ENCODE data around the gene MT3. TPM values are rescaled to one million over a fixed set of nuclear protein-coding genes. Genes with fewer than 3 reads are reported as not detected.

The MT3 gene
- total RNA-seq, 5 donors from 2014 or later (not counting 1 experiment from before 2014, with no cell fraction given), result 0.66 to 1.9 (median 0.84) TPM; not detected in 1

DNA sequence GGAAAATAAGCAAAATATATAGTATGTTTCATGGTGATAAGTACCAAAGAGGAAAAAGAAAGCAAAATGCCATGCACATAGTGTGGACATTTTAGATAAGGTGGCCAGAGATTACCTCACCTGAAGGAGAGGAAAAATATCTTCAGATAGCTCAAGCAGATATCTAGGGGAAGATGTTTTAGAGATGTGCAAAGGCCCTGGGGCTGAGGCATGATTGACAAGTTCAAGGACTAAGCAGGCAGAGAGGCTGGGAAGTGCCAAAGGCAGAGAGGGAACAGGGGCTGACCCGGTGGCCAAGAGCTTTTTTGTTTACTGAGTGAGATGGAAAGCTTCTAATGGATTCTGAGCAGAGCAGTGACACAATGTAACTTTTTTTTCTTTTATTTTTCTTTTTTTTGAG lies 28.9 kb upstream of the MT3 start:
- ATAC-seq (replicated peaks in 1 of 4) (no peak), DNase-seq (no peak)
- Mint-ChIP-seq H3K4me1 (no peaks in the 10 kb centered on the region), H3K9me3 (no peaks in the 10 kb centered on the region), H3K27ac (no peak overlapping the region), H3K27me3 (peaks cover 11 to 19% of the 10 kb centered on the region in 2 donors), H3K36me3 (no peaks in the 10 kb centered on the region), H3K4me3 (no peak overlapping the region)
- H3K27ac ChIP-seq (ENCODE audit: low read length), result no peak overlapping the region
- POLR2A ChIA-PET, result interaction anchor here in 1 of 2 donors (0.6 kb wide), 1 partner anchor 16 kb away, joined by 3 read pairs; no protein-coding TSS in a partner anchor
- no peak overlapping the region for H3K4me3 ChIP-seq (ENCODE audit: control insufficient read depth in 1 of 2, extremely low read depth in 1 of 2, low read length in 1 of 2)
- peaks cover 2 to 19% of the 10 kb centered on the region in 2 experiments for H3K27me3 ChIP-seq (replicated peaks in 1 of 2; ENCODE audit: control insufficient read depth in 2 of 2, extremely low read depth in 1 of 2, insufficient read depth in 2 of 2, low read length in 1 of 2)
- no peaks in the 10 kb centered on the region for H3K4me1 ChIP-seq (ENCODE audit: control insufficient read depth in 1 of 2, extremely low read depth in 1 of 2, insufficient read depth in 2 of 2, low read length in 2 of 2)
- H3K9me3 ChIP-seq, result no peaks in the 10 kb centered on the region
- no CpG with 5 or more reads among the region's 1 CpG for WGBS (ENCODE audit: insufficient coverage)
- H3K36me3 ChIP-seq (ENCODE audit: control insufficient read depth in 2 of 2, extremely low read depth in 1 of 2, insufficient read depth in 1 of 2, low read length in 1 of 2), result no peaks in the 10 kb centered on the region
- CTCF ChIA-PET, result no interaction called here

DNA sequence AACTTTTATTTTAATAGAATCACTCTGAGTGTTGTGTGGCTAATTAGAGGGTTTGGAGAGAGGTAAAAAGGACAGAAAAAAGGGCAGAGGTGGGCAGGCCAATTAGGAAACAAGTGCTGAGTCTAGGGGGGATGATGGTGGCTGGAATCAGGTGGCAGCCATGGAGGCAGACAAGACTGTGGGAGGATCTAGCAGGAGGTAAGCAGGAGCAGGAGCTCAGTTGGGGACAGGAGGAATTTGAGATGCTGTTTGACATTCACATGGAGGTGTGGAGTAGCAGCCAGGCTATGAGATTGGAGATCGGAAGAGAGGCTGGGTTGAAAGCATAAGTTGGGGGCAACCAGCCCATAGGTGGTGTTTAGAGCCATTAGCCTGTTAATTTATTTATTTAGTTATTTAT lies 28.2 kb upstream of the MT3 start:
- Histone ChIP-seq H3K27me3 (replicated peaks in 1 of 2; ENCODE audit: control insufficient read depth in 2 of 2, extremely low read depth in 1 of 2, insufficient read depth in 2 of 2, low read length in 1 of 2) (peaks cover 0 to 19% of the 10 kb centered on the region in 2 experiments), H3K9me3 (no peaks in the 10 kb centered on the region), H3K36me3 (ENCODE audit: control insufficient read depth in 2 of 2, extremely low read depth in 1 of 2, insufficient read depth in 1 of 2, low read length in 1 of 2) (no peaks in the 10 kb centered on the region), H3K27ac (ENCODE audit: low read length) (no peak overlapping the region), H3K4me3 (ENCODE audit: control insufficient read depth in 1 of 2, extremely low read depth in 1 of 2, low read length in 1 of 2) (no peak overlapping the region), H3K4me1 (ENCODE audit: control insufficient read depth in 1 of 2, extremely low read depth in 1 of 2, insufficient read depth in 2 of 2, low read length in 2 of 2) (no peaks in the 10 kb centered on the region)
- H3K27ac Mint-ChIP-seq, result no peak overlapping the region
- CTCF ChIA-PET, result no interaction called here
- WGBS (ENCODE audit: insufficient coverage), result 100% methylated on average over 1 of the region's 1 CpG
- H3K27me3 Mint-ChIP-seq, result peaks cover 11 to 17% of the 10 kb centered on the region in 2 donors
- H3K4me3 Mint-ChIP-seq, result no peak overlapping the region
- POLR2A ChIA-PET, result no interaction called here
- DNase-seq (no peak), ATAC-seq (replicated peaks in 1 of 4) (no peak)
- H3K36me3 Mint-ChIP-seq, result no peaks in the 10 kb centered on the region
- H3K4me1 Mint-ChIP-seq, result no peaks in the 10 kb centered on the region
- H3K9me3 Mint-ChIP-seq, result no peaks in the 10 kb centered on the region

DNA sequence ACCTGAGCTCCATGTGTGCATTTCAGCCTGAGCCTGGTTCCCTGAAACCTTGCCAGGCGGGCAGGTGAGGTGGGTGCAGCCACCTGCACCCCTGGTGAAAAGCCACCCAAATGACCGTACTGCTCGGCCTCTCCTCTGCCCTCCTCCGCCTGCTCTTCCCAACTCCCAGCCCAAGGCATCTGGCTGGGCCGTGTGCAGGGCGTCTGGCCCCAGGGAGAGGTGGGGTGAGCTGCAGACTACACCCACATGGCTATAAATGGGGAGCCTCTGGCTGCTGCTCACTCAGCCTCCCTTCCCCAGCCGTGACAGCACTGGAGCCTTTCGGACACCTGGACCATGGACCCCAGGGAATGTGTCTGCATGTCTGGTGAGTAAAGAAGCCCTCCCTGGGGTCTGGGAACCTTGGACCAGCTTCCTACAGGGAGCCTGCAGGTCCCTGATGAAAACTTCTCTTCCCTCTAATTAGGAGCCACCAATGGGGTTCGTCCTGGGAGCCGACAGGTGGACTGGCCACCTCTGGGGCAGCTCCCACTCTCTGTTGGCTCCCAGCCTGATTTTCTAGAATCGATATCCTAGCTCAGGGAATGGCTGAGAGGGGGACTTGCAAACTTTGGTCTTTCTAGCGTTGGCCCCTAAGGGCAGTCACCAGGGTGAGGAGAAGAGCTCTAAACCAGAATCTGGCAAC lies 24.4 kb upstream of the MT3 start, which contains the start of gene MT4:
Gene MT4 (plus strand): TSS at position 281 of the 685 bp plus-strand sequence. CDS start 56 bp downstream, at position 337.
- ATAC-seq (replicated peaks in 1 of 4), result no peak
- POLR2A ChIA-PET, result no interaction called here
- H3K36me3 Mint-ChIP-seq, result no peaks in the 10 kb centered on the region

DNA sequence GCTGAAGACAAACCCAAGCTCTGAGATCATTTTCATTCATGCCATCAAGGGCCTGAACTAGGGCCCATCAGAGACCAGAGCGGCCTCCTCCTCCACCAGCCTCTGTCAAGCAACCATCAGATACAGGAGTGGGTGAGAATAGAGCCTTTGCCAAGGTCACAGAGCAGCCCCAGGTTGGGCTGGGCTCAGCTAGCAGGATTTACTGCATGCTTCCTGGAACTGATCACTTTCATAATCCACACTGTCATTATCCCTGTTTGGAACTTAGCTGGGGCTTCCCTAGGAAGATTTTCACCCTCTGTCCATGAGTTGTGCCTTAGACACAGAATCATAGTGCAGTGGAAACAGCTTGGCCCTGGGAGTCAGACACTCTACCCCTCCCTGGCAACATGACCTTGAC lies 19.4 kb upstream of the MT3 start:
- no peak overlapping the region for H3K4me3 ChIP-seq (ENCODE audit: control insufficient read depth in 1 of 2, extremely low read depth in 1 of 2, low read length in 1 of 2)
- WGBS (ENCODE audit: insufficient coverage), result no CpG with 5 or more reads among the region's 1 CpG
- POLR2A ChIA-PET, result no interaction called here
- Mint-ChIP-seq H3K27me3 (no peaks in the 10 kb centered on the region), H3K9me3 (peaks cover 0 to 4% (median 0%) of the 10 kb centered on the region in 3 donors), H3K4me1 (no peaks in the 10 kb centered on the region), H3K27ac (no peak overlapping the region), H3K4me3 (no peak overlapping the region), H3K36me3 (no peaks in the 10 kb centered on the region)
- no peak for DNase-seq
- no peaks in the 10 kb centered on the region for H3K4me1 ChIP-seq (ENCODE audit: control insufficient read depth in 1 of 2, extremely low read depth in 1 of 2, insufficient read depth in 2 of 2, low read length in 2 of 2)
- no peaks in the 10 kb centered on the region for H3K9me3 ChIP-seq
- no peak overlapping the region for H3K27ac ChIP-seq (ENCODE audit: low read length)
- peaks cover 0 to 8% of the 10 kb centered on the region in 2 experiments for H3K27me3 ChIP-seq (replicated peaks in 1 of 2; ENCODE audit: control insufficient read depth in 2 of 2, extremely low read depth in 1 of 2, insufficient read depth in 2 of 2, low read length in 1 of 2)
- CTCF ChIA-PET, result no interaction called here
- no peaks in the 10 kb centered on the region for H3K36me3 ChIP-seq (ENCODE audit: control insufficient read depth in 2 of 2, extremely low read depth in 1 of 2, insufficient read depth in 1 of 2, low read length in 1 of 2)
- no peak for ATAC-seq (replicated peaks in 1 of 4)

More for the DNA sequence above, 24.4 kb upstream of the MT3 start, which contains the start of gene MT4:
- no peaks in the 10 kb centered on the region for H3K9me3 Mint-ChIP-seq
- WGBS (ENCODE audit: insufficient coverage), result 79% methylated on average over 4 of the region's 12 CpGs
- Histone ChIP-seq H3K4me3 (ENCODE audit: control insufficient read depth in 1 of 2, extremely low read depth in 1 of 2, low read length in 1 of 2) (no peak within 1 kb of the TSS), H3K27ac (ENCODE audit: low read length) (no peak within 1 kb of the TSS), H3K9me3 (no peaks in the 10 kb centered on the region), H3K4me1 (ENCODE audit: control insufficient read depth in 1 of 2, extremely low read depth in 1 of 2, insufficient read depth in 2 of 2, low read length in 2 of 2) (no peaks in the 10 kb centered on the region), H3K36me3 (ENCODE audit: control insufficient read depth in 2 of 2, extremely low read depth in 1 of 2, insufficient read depth in 1 of 2, low read length in 1 of 2) (no peaks in the 10 kb centered on the region), H3K27me3 (replicated peaks in 1 of 2; ENCODE audit: control insufficient read depth in 2 of 2, extremely low read depth in 1 of 2, insufficient read depth in 2 of 2, low read length in 1 of 2) (peaks cover 0 to 16% of the 10 kb centered on the region in 2 experiments)
- H3K27me3 Mint-ChIP-seq, result peaks cover 4 to 6% of the 10 kb centered on the region in 2 donors
- no peak within 1 kb of the TSS for H3K27ac Mint-ChIP-seq
- H3K4me3 Mint-ChIP-seq, result no peak within 1 kb of the TSS
- no peak for DNase-seq
- no peaks in the 10 kb centered on the region for H3K4me1 Mint-ChIP-seq
- CTCF ChIA-PET, result no interaction called here

DNA sequence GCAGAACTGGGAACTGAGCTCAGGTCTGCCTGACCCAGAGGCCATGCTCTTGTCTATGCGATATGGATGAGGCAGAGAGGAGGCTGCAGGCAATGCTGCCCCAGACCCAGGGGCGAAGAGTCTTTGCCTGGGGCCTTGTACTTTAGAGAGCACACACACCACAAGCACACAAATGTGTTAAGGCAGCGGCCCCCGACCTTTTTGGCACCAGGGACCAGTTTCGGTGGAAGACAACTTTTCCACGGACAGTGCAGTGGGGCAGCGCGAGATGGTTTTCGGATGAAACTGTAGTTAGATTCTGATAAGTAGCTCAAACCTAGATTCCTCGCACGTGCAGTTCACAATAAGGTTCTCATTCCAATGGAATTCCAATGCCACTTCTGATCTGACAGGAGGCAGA lies 17.8 kb upstream of the MT3 start:
- H3K27me3 ChIP-seq (replicated peaks in 1 of 2; ENCODE audit: control insufficient read depth in 2 of 2, extremely low read depth in 1 of 2, insufficient read depth in 2 of 2, low read length in 1 of 2), result peaks cover 0 to 4% of the 10 kb centered on the region in 2 experiments
- ChIA-PET CTCF (interaction anchor here (0.5 to 1.2 kb wide), 2 partner anchors 29 to 130 kb away, joined by 3 read pairs; no protein-coding TSS in a partner anchor), POLR2A (interaction anchor here in 1 of 2 donors (0.6 kb wide), 1 partner anchor 10 kb away, joined by 5 read pairs; no protein-coding TSS in a partner anchor)
- 89% methylated on average over 9 of the region's 11 CpGs for WGBS (ENCODE audit: insufficient coverage)
- no peaks in the 10 kb centered on the region for H3K9me3 ChIP-seq
- no peak overlapping the region for H3K4me3 ChIP-seq (ENCODE audit: control insufficient read depth in 1 of 2, extremely low read depth in 1 of 2, low read length in 1 of 2)
- peaks cover 0 to 4% (median 0%) of the 10 kb centered on the region in 3 donors for H3K9me3 Mint-ChIP-seq
- DNase-seq, result no peak
- no peak for ATAC-seq (replicated peaks in 1 of 4)
- H3K36me3 Mint-ChIP-seq, result no peaks in the 10 kb centered on the region
- H3K4me1 Mint-ChIP-seq, result peaks cover 0 to 1% (median under 1%) of the 10 kb centered on the region in 3 donors
- H3K27ac ChIP-seq (ENCODE audit: low read length), result no peak overlapping the region
- no peaks in the 10 kb centered on the region for H3K4me1 ChIP-seq (ENCODE audit: control insufficient read depth in 1 of 2, extremely low read depth in 1 of 2, insufficient read depth in 2 of 2, low read length in 2 of 2)
- no peaks in the 10 kb centered on the region for H3K36me3 ChIP-seq (ENCODE audit: control insufficient read depth in 2 of 2, extremely low read depth in 1 of 2, insufficient read depth in 1 of 2, low read length in 1 of 2)
- H3K4me3 Mint-ChIP-seq, result no peak overlapping the region
- H3K27ac Mint-ChIP-seq, result no peak overlapping the region
- H3K27me3 Mint-ChIP-seq, result no peaks in the 10 kb centered on the region

DNA sequence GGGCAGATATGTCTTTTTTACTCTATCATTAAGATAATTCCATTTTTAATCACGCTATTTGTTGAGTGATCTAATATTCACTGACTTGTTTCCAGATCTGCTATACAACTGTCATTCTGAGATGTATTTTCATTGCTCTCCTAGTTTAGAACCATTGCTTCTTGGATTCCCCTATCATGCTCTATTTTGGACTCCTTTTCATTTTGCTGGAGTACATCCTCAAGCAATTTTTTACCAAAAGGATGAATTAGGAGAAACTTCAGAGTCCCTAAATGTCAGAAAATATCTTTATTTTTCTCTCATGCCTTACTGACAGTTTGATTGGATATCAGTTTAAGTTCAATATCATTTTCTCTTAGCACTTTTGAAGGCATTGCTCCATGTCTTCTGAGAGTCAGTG lies 14.7 kb upstream of the MT3 start:
- Mint-ChIP-seq H3K4me3 (no peak overlapping the region), H3K9me3 (peaks cover 0 to 4% (median 0%) of the 10 kb centered on the region in 3 donors), H3K4me1 (peaks cover 6 to 10% (median 8%) of the 10 kb centered on the region in 3 donors), H3K36me3 (no peaks in the 10 kb centered on the region), H3K27ac (no peak overlapping the region), H3K27me3 (no peaks in the 10 kb centered on the region)
- POLR2A ChIA-PET, result no interaction called here
- Histone ChIP-seq H3K27me3 (replicated peaks in 1 of 2; ENCODE audit: control insufficient read depth in 2 of 2, extremely low read depth in 1 of 2, insufficient read depth in 2 of 2, low read length in 1 of 2) (no peaks in the 10 kb centered on the region), H3K9me3 (no peaks in the 10 kb centered on the region), H3K4me3 (ENCODE audit: control insufficient read depth in 1 of 2, extremely low read depth in 1 of 2, low read length in 1 of 2) (no peak overlapping the region), H3K27ac (ENCODE audit: low read length) (no peak overlapping the region), H3K4me1 (ENCODE audit: control insufficient read depth in 1 of 2, extremely low read depth in 1 of 2, insufficient read depth in 2 of 2, low read length in 2 of 2) (peaks cover 0 to 8% of the 10 kb centered on the region in 2 experiments), H3K36me3 (ENCODE audit: control insufficient read depth in 2 of 2, extremely low read depth in 1 of 2, insufficient read depth in 1 of 2, low read length in 1 of 2) (no peaks in the 10 kb centered on the region)
- CTCF ChIA-PET, result no interaction called here
- ATAC-seq (replicated peaks in 1 of 4) (no peak), DNase-seq (no peak)
- WGBS (ENCODE audit: insufficient coverage), result no CpG with 5 or more reads among the region's 1 CpG
